Activated CD4-positive, alpha-beta memory T cell treated with anti-CD3 and anti-CD28 coated beads for 36 hours (primary cell): Measurements from ENCODE around the gene RAPH1. TPM values are rescaled to one million over a fixed set of nuclear protein-coding genes. Genes with fewer than 3 reads are reported as not detected.

Source experiments
- CTCF ChIA-PET: fragments of 350-600 bp; sonication (Branson Sonifier 250); formaldehyde crosslinking; loops from one replicate; lab custom pipeline; 2021; ENCODE audit warnings: antibody characterized with exemption, inconsistent platforms; lab: Charles Lee
- POLR2A ChIA-PET: fragments of 350-600 bp; sonication (Branson Sonifier 250); formaldehyde crosslinking; loops from one replicate; lab custom pipeline; 2021; ENCODE audit warnings: antibody characterized with exemption; lab: Charles Lee
- DNase-seq: peaks from one replicate; pipeline ENCODE4 v3.0.0-alpha.2; 2020
- H3K27ac Mint-ChIP-seq: one replicate; pipeline ENCODE4 v1.8.0; 2021; ENCODE audit warnings: mixed read lengths
- H3K27me3 Mint-ChIP-seq: one replicate; pipeline ENCODE4 v1.8.0; 2021; ENCODE audit warnings: mixed read lengths
- H3K36me3 Mint-ChIP-seq: one replicate; pipeline ENCODE4 v1.8.0; 2021; ENCODE audit warnings: mixed read lengths
- H3K4me1 Mint-ChIP-seq: one replicate; pipeline ENCODE4 v1.8.0; 2021; ENCODE audit warnings: low read depth, mixed read lengths
- H3K4me3 Mint-ChIP-seq: one replicate; pipeline ENCODE4 v1.8.0; 2021; ENCODE audit warnings: mild to moderate bottlenecking, mixed read lengths
- H3K9me3 Mint-ChIP-seq: one replicate; pipeline ENCODE4 v1.8.0; 2021; ENCODE audit warnings: mixed read lengths
- intact Hi-C: fragments of 100-400 bp; cut with micrococcal nuclease; formaldehyde crosslinking; loops from one replicate; pipeline ENCODE4 v1.15.1; 2023
- total RNA-seq, 2 experiments: library from RNA; stranded (reverse); gene quantifications; one replicate each; pipeline ENCODE4 v1.2.3, GENCODE V29; 2021

The RAPH1 gene
- 10 to 100 TPM; 11.5 to 13.1 TPM for total RNA-seq

GRCh38 chr2:203535078-203535783, at the start of gene RAPH1:
Gene RAPH1, minus strand, starts transcription at chr2:203535301. Its CDS starts 39,948 bp downstream, at chr2:203495353.
- POLR2A ChIA-PET, result interaction anchor here (1.0 to 1.6 kb wide), 3 partner anchors 53 to 276 kb away, joined by 3 to 4 read pairs (median 3); no protein-coding TSS in a partner anchor
- intact Hi-C loops, result loop anchor here (2.0 kb wide), 2 partner anchors 172 to 278 kb away; partner anchors contain the start of gene CD28
- Mint-ChIP-seq H3K4me1 (peaks cover 31% of the 10 kb centered on the region), H3K27me3 (peaks cover 14% of the 10 kb centered on the region), H3K36me3 (peaks cover 4% of the 10 kb centered on the region), H3K9me3 (peaks cover 24% of the 10 kb centered on the region), H3K27ac (peak within 1 kb of the TSS; percentile 67), H3K4me3 (peak within 1 kb of the TSS; percentile 82)
- CTCF ChIA-PET, result interaction anchor here (0.7 to 3.1 kb wide), 3 partner anchors 50 to 280 kb away, joined by 3 to 7 read pairs (median 3); no protein-coding TSS in a partner anchor
- DNase-seq, result peak; percentile 79

GRCh38 chr2:203584784-203585183, 49.7 kb upstream of the RAPH1 start:
- Mint-ChIP-seq H3K4me3 (no peak overlapping the region), H3K27me3 (peaks cover 8% of the 10 kb centered on the region), H3K36me3 (no peaks in the 10 kb centered on the region), H3K27ac (no peak overlapping the region), H3K9me3 (no peaks in the 10 kb centered on the region), H3K4me1 (peaks cover 24% of the 10 kb centered on the region)
- no peak for DNase-seq
- ChIA-PET POLR2A (no interaction called here), CTCF (interaction anchor here (1.2 to 1.4 kb wide), 3 partner anchors 30 to 227 kb away, joined by 3 to 4 read pairs (median 4); no protein-coding TSS in a partner anchor)
- intact Hi-C loops, result no loop called here

- no peak overlapping the region for H3K27ac Mint-ChIP-seq
These were observed 48.6 kb upstream of the RAPH1 start for GRCh38 chr2:203583701-203584100.

GRCh38 chr2:203583084-203583695, 48.1 kb upstream of the RAPH1 start:
- no peak overlapping the region for H3K27ac Mint-ChIP-seq
- ChIA-PET POLR2A (interaction anchor here (1.0 to 1.3 kb wide), 4 partner anchors 54 to 303 kb away, joined by 3 read pairs; no protein-coding TSS in a partner anchor), CTCF (interaction anchor here (1.0 to 1.4 kb wide), 3 partner anchors 228 to 232 kb away, joined by 3 to 4 read pairs (median 4); no protein-coding TSS in a partner anchor)
- no peak overlapping the region for H3K4me3 Mint-ChIP-seq
- peaks cover 8% of the 10 kb centered on the region for H3K27me3 Mint-ChIP-seq
- no peak for DNase-seq
- peaks cover 38% of the 10 kb centered on the region for H3K4me1 Mint-ChIP-seq
- intact Hi-C loops, result loop anchor here (1.0 kb wide), 1 partner anchor 122 kb away; no protein-coding TSS in a partner anchor
- no peaks in the 10 kb centered on the region for H3K9me3 Mint-ChIP-seq
- no peaks in the 10 kb centered on the region for H3K36me3 Mint-ChIP-seq

More at GRCh38 chr2:203583701-203584100, 48.6 kb upstream of the RAPH1 start:
- Mint-ChIP-seq H3K36me3 (no peaks in the 10 kb centered on the region), H3K27me3 (peaks cover 8% of the 10 kb centered on the region), H3K4me3 (no peak overlapping the region), H3K9me3 (no peaks in the 10 kb centered on the region), H3K4me1 (peaks cover 35% of the 10 kb centered on the region)
- CTCF ChIA-PET, result interaction anchor here (1.0 to 1.4 kb wide), 3 partner anchors 228 to 232 kb away, joined by 3 to 4 read pairs (median 4); no protein-coding TSS in a partner anchor
- DNase-seq, result peak; percentile 69
- intact Hi-C loops, result loop anchor here (1.0 kb wide), 1 partner anchor 122 kb away; no protein-coding TSS in a partner anchor
- POLR2A ChIA-PET, result interaction anchor here (1.0 to 1.3 kb wide), 4 partner anchors 54 to 303 kb away, joined by 3 read pairs; no protein-coding TSS in a partner anchor

GRCh38 chr2:203582468-203582867, 47.4 kb upstream of the RAPH1 start:
- H3K4me3 Mint-ChIP-seq, result no peak overlapping the region
- H3K4me1 Mint-ChIP-seq, result peaks cover 38% of the 10 kb centered on the region
- peaks cover 8% of the 10 kb centered on the region for H3K27me3 Mint-ChIP-seq
- CTCF ChIA-PET, result no interaction called here
- POLR2A ChIA-PET, result no interaction called here
- H3K36me3 Mint-ChIP-seq, result no peaks in the 10 kb centered on the region
- intact Hi-C loops, result no loop called here
- no peak for DNase-seq
- no peak overlapping the region for H3K27ac Mint-ChIP-seq
- H3K9me3 Mint-ChIP-seq, result no peaks in the 10 kb centered on the region

GRCh38 chr2:203580844-203581243, 45.7 kb upstream of the RAPH1 start:
- CTCF ChIA-PET, result interaction anchor here (0.9 kb wide), 1 partner anchor 235 kb away, joined by 3 read pairs; no protein-coding TSS in a partner anchor
- POLR2A ChIA-PET, result no interaction called here
- peaks cover 12% of the 10 kb centered on the region for H3K27me3 Mint-ChIP-seq

GRCh38 chr2:203579730-203580129, 44.6 kb upstream of the RAPH1 start:
- H3K36me3 Mint-ChIP-seq, result no peaks in the 10 kb centered on the region
- DNase-seq, result no peak
- peaks cover 32% of the 10 kb centered on the region for H3K4me1 Mint-ChIP-seq
- H3K4me3 Mint-ChIP-seq, result no peak overlapping the region
- no peak overlapping the region for H3K27ac Mint-ChIP-seq
- peaks cover 12% of the 10 kb centered on the region for H3K27me3 Mint-ChIP-seq
- ChIA-PET CTCF (interaction anchor here (1.1 kb wide), 1 partner anchor 235 kb away, joined by 4 read pairs; no protein-coding TSS in a partner anchor), POLR2A (interaction anchor here (1.1 to 1.2 kb wide), 5 partner anchors 8 to 223 kb away, joined by 3 to 5 read pairs (median 4); no protein-coding TSS in a partner anchor)
- H3K9me3 Mint-ChIP-seq, result no peaks in the 10 kb centered on the region
- intact Hi-C loops, result loop anchor here (1.0 to 5.0 kb wide), 8 partner anchors 20 to 313 kb away; no protein-coding TSS in a partner anchor

More at GRCh38 chr2:203580844-203581243, 45.7 kb upstream of the RAPH1 start:
- no peak overlapping the region for H3K4me3 Mint-ChIP-seq
- no peaks in the 10 kb centered on the region for H3K9me3 Mint-ChIP-seq
- no peak for DNase-seq
- no peaks in the 10 kb centered on the region for H3K36me3 Mint-ChIP-seq
- no peak overlapping the region for H3K27ac Mint-ChIP-seq
- peaks cover 35% of the 10 kb centered on the region for H3K4me1 Mint-ChIP-seq
- intact Hi-C loops, result no loop called here

GRCh38 chr2:203578759-203579643, 43.9 kb upstream of the RAPH1 start:
- intact Hi-C loops, result loop anchor here (1.0 to 5.0 kb wide), 8 partner anchors 20 to 313 kb away; no protein-coding TSS in a partner anchor
- POLR2A ChIA-PET, result interaction anchor here (1.1 to 1.2 kb wide), 5 partner anchors 9 to 223 kb away, joined by 3 to 5 read pairs (median 4); no protein-coding TSS in a partner anchor
- peak; percentile 72 for DNase-seq
- H3K36me3 Mint-ChIP-seq, result no peaks in the 10 kb centered on the region
- CTCF ChIA-PET, result interaction anchor here (1.1 kb wide), 1 partner anchor 236 kb away, joined by 4 read pairs; no protein-coding TSS in a partner anchor
- peaks cover 12% of the 10 kb centered on the region for H3K27me3 Mint-ChIP-seq
- H3K4me3 Mint-ChIP-seq, result no peak overlapping the region
- H3K9me3 Mint-ChIP-seq, result no peaks in the 10 kb centered on the region
- peaks cover 29% of the 10 kb centered on the region for H3K4me1 Mint-ChIP-seq
- peak overlapping the region; percentile 16 for H3K27ac Mint-ChIP-seq

GRCh38 chr2:203574824-203575223, 39.7 kb upstream of the RAPH1 start:
- CTCF ChIA-PET, result interaction anchor here (0.6 to 1.2 kb wide), 2 partner anchors 11 to 517 kb away, joined by 3 to 5 read pairs; no protein-coding TSS in a partner anchor

GRCh38 chr2:203572316-203572715, 37.2 kb upstream of the RAPH1 start:
- no peak overlapping the region for H3K27ac Mint-ChIP-seq
- peaks cover 7% of the 10 kb centered on the region for H3K27me3 Mint-ChIP-seq
- POLR2A ChIA-PET, result no interaction called here
- H3K36me3 Mint-ChIP-seq, result no peaks in the 10 kb centered on the region
- CTCF ChIA-PET, result no interaction called here
- H3K4me3 Mint-ChIP-seq, result no peak overlapping the region
- no peak for DNase-seq
- intact Hi-C loops, result no loop called here
- no peaks in the 10 kb centered on the region for H3K4me1 Mint-ChIP-seq
- no peaks in the 10 kb centered on the region for H3K9me3 Mint-ChIP-seq

More at GRCh38 chr2:203574824-203575223, 39.7 kb upstream of the RAPH1 start:
- Mint-ChIP-seq H3K36me3 (no peaks in the 10 kb centered on the region), H3K4me1 (peaks cover 15% of the 10 kb centered on the region), H3K9me3 (no peaks in the 10 kb centered on the region), H3K27ac (no peak overlapping the region), H3K4me3 (no peak overlapping the region), H3K27me3 (peaks cover 7% of the 10 kb centered on the region)
- POLR2A ChIA-PET, result no interaction called here
- no peak for DNase-seq
- intact Hi-C loops, result loop anchor here (5.0 kb wide), 2 partner anchors 93 to 317 kb away; no protein-coding TSS in a partner anchor
